RWPE1 (cell line): ENCODE measurements around the gene COL20A1.

Experiments used
- CTCF ChIA-PET: fragments of 350-600 bp; sonication (Branson Sonifier 250); formaldehyde crosslinking; extraction: SDS; loops from one replicate; lab custom pipeline; 2021; lab: Yijun Ruan, JAX
- POLR2A ChIA-PET: fragments of 400-600 bp; formaldehyde crosslinking; extraction: SDS; loops from one replicate; lab custom pipeline; 2020; ENCODE audit warnings: antibody characterized with exemption; ENCODE audit not compliant: low non-redundant PET; lab: Yijun Ruan, JAX
- DNase-seq: peaks from one replicate; pipeline ENCODE4 v3.0.0; 2012; ENCODE audit warnings: low spot score
- H3K27ac ChIP-seq: fragments of 450-650 bp; 2 replicates; pipeline ENCODE4 v1.5.1; 2017
- TF ChIP-seq, protein P1 (sequence below): fragments of 450-650 bp; conservative IDR thresholded peaks from 2 replicates; pipeline ENCODE4 v1.5.1; 2017; ENCODE audit warnings: low read depth, mild to moderate bottlenecking

COL20A1 gene

GRCh38 chr20:63318391-63319163 lies 25.6 kb downstream of the COL20A1 start:
- no peak overlapping the region for H3K27ac ChIP-seq
- POLR2A ChIA-PET: no interaction called here
- CTCF ChIA-PET: interaction anchor here (3.9 kb wide), 1 partner anchor 9 kb away, joined by 23 read pairs; no protein-coding TSS in a partner anchor
- no peak for DNase-seq
- TF ChIP-seq, protein P1, sequence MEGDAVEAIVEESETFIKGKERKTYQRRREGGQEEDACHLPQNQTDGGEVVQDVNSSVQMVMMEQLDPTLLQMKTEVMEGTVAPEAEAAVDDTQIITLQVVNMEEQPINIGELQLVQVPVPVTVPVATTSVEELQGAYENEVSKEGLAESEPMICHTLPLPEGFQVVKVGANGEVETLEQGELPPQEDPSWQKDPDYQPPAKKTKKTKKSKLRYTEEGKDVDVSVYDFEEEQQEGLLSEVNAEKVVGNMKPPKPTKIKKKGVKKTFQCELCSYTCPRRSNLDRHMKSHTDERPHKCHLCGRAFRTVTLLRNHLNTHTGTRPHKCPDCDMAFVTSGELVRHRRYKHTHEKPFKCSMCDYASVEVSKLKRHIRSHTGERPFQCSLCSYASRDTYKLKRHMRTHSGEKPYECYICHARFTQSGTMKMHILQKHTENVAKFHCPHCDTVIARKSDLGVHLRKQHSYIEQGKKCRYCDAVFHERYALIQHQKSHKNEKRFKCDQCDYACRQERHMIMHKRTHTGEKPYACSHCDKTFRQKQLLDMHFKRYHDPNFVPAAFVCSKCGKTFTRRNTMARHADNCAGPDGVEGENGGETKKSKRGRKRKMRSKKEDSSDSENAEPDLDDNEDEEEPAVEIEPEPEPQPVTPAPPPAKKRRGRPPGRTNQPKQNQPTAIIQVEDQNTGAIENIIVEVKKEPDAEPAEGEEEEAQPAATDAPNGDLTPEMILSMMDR: no peak

GRCh38 chr20:63319164-63320040 lies 26.4 kb downstream of the COL20A1 start:
- no peak overlapping the region for H3K27ac ChIP-seq
- TF ChIP-seq, protein P1: no peak
- CTCF ChIA-PET: interaction anchor here (0.6 to 3.9 kb wide), 2 partner anchors 10 to 104 kb away, joined by 3 to 23 read pairs; no protein-coding TSS in a partner anchor
- DNase-seq: no peak
- POLR2A ChIA-PET: no interaction called here

- CTCF ChIA-PET: interaction anchor here (0.6 to 3.9 kb wide), 2 partner anchors 11 to 105 kb away, joined by 3 to 23 read pairs; no protein-coding TSS in a partner anchor
- no peak for DNase-seq
- TF ChIP-seq, protein P1: no peak
- POLR2A ChIA-PET: no interaction called here
- no peak overlapping the region for H3K27ac ChIP-seq
Measured at GRCh38 chr20:63320041-63320511, 27.1 kb downstream of the COL20A1 start.

DNA sequence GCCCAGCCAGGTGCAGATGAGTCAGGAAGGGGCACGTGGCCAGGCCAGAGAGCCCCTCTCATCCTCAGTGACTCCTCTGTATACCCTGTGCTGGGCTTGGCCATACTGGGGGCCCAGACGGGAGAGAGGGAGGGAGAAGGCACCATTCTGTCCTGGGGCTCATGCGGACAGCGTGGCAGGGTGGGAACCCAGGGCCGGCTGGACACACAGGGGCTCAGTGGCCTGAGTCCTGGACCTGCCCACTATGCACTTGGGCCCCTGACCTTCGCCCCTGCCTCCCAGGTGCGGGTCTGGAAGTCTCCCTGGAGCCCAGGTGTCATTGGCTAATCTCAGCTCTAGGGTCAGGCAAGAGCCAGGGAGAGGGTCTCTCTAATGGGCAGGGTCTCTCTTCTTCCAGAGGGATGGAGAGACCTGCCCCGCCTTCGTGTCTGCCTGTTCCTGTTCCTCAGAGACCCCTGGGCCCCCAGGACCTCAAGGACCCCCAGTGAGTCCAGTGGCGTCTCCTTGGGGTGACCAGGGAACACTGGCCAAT lies 27.7 kb downstream of the COL20A1 start:
- TF ChIP-seq, protein P1: no peak
- no peak for DNase-seq
- CTCF ChIA-PET: interaction anchor here (0.5 to 0.6 kb wide), 2 partner anchors 11 to 348 kb away, joined by 3 read pairs; no protein-coding TSS in a partner anchor
- no peak overlapping the region for H3K27ac ChIP-seq
- POLR2A ChIA-PET: no interaction called here

DNA sequence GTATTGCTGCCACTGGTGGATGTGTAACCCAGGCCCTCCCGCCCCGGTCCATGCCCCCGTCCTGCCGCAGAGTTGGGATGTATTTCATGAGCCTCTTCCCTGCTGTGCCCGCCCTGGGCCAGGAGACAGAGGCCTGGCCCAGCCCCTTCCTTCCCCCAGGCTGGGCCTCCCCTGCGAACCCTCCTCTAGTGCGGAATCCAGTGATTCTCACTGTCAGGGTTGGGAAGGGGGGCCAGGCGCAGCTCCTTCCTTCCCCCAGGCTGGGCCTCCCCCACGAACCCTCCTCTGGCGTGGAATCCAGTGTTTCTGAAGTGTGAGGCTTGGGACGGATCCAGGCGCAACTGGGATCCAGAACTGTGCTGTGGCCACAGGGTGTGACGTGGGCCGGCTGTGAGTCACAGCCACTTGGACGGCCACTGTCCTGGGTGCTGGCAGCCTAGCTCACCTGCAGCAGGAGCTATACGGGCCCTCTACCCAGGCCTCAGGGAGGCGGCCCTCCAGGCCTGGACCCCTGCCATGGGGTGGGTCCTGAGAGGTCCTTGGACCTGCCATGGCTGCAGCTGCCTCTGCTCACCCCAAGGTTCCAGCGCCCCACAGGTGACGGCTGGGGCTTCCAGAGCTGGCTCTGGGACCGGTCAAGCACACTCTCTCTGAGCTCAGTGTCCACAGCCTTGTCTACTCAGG lies 28.3 kb downstream of the COL20A1 start:
- DNase-seq: no peak
- TF ChIP-seq, protein P1: no peak
- ChIA-PET POLR2A (interaction anchor here (0.6 kb wide), 1 partner anchor 206 kb away, joined by 3 read pairs; no protein-coding TSS in a partner anchor), CTCF (interaction anchor here (0.5 to 1.3 kb wide), 6 partner anchors 9 to 349 kb away, joined by 3 to 5 read pairs (median 3); no protein-coding TSS in a partner anchor)
- no peak overlapping the region for H3K27ac ChIP-seq
